Stimulated activated CD8-positive, alpha-beta memory T cell treated with anti-CD3 and anti-CD28 coated beads, Interleukin-12 subunit alpha, Interleukin-12 subunit beta, amount 100 ng/mL, for 1 hour (primary cell): Measurements from ENCODE around the gene HECTD4.

Source experiments
- DNase-seq: peaks from one replicate; pipeline ENCODE4 v3.0.0-alpha.2; 2020; ENCODE audit warnings: low read depth

HECTD4 gene

DNA sequence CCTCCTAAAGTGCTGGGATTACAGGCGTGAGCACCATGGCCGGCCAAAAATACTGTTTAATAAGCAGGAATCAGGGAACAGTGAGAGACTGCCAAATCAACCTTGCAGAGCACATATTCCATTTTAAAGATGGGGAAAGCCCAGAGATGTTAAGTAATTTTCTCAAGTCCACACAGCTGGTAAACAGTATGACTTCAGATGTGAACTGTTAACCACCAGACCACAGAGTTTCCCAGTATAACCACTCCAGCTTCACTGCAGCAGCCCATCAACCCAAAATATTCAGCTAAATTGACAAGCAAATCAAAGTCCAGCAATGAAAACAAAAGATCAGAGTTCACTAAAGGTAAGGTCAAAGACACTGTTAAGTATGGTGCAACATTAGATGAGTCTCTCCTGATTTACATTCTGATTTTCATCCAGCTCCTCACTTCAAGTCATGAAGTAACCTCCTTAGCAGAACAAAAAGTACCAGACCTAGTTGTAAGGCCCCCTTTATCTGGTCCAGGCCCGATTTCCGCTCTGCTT lies 174.8 kb downstream of the HECTD4 start:
- no peak for DNase-seq

DNA sequence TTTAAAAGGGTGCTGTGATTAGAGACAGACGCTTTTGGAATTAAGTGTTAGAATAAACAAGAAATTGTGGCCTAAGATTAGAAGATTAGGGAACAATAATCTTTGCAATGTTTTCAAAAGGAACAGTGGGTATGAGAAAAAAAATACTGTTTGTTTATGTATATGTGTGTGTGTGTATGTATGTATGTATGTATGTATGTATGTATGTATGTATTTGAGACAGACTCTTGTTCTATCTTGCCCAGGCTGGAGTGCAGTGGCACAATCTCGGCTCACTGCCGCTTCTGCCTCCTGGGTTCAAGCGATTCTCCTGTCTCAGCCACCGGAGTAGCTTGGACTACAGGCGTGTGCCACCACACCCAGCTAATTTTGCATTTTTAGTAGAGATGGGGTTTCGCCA lies 175.3 kb downstream of the HECTD4 start:
- no peak for DNase-seq

DNA sequence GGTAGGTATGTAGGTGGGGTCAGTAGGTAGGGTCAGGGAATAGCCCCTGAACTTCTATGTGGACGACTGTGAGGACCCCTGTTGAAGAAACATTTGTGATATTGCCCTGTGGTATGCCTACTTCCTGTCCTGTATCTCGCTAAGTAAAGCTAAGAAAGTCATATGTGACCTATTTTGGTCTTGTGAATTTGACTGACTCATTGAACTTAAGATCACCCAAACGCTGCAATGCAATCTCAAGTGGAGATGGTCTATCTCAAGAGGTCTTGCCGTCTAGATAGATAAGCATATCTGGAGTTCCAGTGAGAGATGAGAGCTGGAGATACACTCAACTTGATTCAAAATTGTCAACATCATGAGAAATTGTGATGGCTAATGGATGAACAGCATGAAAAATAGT lies 183.1 kb downstream of the HECTD4 start:
- no peak for DNase-seq

DNA sequence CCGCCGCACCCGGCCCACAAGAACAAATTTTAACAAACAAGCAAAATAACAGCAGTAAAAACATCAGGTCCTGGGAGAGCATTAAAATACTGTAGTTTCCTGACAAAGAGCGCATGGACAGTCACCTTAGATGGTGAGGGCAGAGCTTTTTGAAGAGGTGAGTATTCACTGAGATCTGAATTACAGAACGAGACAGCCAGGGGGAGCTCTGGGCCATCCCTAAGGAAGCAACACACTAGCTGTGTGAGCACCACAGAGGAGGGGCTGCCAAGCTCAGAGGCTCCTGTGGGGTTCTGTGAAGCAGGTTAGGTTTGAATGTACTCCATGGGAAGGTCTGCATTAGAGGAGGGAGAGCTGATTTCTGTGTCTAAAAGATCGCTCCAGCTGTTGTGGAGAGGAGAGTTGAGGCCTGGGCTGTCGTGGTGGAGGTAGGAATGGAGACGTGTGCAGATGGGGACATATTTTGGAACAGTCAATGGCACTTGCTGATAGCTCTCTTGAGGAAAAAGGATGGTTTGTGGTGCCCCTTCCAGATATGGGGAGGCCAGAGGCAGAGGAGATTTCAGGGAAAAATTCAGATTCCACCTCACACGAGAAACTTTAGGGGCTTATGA lies 184.0 kb downstream of the HECTD4 start:
- DNase-seq = peak; percentile 16

DNA sequence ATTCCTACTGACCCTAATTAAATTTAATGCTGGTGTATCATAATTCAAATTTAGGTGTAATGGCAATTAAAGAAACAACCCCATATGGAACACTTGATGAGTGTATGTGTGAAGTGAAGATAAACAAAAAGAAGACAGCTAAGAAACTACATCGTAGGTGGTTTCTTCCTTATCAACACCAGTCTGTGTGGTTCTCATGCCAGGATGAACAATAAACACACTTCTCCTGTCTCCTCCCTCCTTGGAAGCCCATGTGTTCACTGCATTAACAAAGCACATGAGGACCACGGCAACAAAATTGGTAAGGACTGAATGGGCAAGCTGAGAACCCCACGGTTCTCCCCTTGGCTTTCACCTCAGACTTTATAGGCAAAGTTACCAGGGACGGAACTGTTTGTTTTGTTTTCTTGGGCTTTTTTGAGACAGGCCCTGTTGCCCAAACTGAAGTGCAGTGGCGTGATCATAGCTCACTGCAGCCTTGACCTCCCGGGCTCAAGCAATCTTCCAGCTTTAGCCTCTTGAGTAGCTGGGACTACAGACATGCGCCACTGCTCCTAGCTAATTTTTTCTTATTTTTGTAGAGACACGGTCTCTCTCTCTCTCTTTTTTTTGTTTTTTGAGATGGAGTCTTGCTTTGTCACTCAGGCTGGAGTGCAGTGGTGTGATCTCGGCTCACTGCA lies 185.9 kb downstream of the HECTD4 start:
- no peak for DNase-seq

DNA sequence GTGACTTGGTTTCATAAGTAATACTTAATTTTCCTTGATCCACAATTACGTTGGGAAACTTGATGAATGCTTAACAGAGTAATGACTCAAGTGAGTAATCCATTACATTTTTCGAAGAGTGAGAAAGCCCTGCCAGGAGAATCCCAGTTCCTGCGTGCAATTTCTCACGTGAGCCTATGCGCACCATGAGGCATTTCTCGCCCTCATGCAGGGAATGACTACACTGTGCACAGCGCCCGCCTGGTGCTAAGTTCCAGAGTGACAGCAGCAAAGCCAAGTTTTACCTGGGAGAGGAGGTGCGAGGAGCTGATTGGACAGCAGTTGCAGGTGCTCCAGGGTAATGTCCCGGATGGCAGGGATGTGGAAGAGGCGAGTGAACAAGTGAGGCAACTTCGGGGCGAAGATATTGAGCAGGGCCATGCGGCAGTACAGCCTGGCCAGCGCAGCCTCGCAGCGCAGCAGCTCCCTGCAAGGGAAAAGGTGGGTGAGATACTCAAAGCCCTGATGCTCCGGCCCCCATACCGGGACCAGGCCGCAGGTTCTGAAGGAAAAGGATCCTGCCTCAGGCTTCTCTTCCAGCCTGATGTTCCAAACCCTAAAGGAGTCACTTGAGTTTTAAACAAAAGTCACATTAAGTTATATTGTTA lies 187.5 kb downstream of the HECTD4 start:
- no peak for DNase-seq

DNA sequence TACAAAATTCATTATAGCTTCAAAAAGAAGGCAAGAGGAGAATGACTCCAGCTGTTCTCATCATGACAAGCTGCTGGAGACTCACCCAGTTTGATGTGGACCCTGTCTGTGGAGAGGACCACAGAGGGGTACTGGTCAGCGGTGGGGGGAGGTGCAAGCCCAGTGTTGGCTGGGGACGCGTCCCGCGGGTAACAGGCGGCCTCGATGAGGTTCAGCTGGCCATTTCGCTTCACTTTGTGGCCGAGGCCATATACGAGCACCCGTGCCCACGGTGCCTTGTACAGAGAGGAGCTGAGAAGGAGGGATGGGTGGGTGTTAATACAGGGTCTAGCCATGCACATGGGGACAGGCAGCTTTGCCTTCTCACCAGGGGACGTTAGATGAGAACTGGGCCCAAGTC lies 189.8 kb downstream of the HECTD4 start:
- no peak for DNase-seq

DNA sequence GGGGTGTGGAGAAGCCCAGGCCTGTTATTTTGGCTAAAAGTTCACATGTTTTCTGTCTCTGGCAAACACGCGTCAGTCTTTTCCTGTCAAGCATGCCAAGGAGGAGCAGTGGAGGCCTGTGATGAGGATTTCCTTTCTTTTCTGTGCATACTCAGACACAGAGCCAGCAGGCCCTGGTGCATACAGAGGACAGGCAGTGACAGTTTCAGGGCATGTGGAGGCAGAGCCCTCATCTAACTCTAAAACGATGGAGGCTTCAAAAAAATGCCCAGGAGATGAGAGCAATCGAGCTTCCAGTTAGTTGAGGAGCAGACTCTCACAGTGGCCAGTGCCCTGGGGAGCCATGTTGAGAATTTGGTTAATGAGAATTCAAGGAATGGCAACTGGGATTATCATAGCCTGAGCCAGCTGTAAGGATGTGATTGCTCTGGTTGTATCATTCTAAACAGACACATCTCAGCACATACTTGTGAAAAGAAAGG lies 190.3 kb downstream of the HECTD4 start:
- DNase-seq = no peak

DNA sequence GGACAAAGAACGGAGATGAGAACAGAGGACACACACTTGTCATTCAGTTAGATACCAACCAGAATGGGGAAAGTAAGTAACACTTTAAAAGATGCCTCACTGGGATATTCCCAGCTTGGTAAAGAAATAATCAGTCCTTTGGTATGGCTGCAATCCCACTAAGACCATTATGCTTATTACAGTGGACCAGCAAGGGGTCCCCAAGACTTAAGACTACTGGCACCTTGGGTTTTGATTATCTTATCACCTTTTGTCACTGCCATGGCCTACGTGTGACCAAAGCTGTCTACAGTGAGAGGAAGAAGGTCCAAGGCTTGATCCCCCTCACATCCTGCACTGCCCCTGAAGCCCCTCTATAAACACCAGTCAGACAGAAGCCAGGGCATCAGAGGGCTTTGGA lies 191.0 kb downstream of the HECTD4 start:
- DNase-seq = no peak

DNA sequence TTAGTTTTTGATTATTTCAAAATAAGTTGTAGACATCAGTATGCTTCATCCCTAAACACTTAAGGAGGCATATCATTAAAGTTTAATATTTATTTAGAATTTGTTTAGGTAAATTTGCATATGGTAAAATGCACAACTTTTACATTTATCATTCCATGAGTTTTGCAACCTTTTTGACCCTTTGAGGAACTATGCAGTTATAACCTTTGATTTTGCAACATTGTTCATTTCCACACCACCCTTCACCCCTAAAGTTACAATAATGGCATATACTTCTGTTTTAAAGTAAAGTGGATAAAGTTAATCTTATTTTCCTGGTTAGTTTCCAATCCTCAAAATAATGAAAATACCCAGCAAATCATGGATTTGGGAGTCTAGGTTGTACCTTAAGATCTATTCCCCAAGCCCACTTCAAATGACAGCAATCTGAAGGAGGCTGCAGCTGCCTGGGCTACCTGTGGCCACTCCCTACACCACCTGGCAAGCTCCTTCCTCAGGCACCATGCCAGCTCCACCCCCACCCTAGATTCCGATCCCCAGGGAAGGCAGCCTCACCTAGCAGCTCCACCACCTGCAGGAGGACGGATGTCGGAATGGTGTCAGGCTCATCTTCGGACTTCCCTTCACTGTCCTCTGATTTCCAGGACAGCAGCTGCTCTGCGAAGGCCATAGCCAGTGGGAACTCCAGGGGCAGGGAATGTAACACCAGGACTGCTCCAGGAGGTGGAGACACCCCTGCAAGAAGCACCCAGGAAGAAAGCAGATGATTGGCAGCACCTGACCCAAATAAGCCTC lies 191.8 kb downstream of the HECTD4 start:
- DNase-seq = no peak

DNA sequence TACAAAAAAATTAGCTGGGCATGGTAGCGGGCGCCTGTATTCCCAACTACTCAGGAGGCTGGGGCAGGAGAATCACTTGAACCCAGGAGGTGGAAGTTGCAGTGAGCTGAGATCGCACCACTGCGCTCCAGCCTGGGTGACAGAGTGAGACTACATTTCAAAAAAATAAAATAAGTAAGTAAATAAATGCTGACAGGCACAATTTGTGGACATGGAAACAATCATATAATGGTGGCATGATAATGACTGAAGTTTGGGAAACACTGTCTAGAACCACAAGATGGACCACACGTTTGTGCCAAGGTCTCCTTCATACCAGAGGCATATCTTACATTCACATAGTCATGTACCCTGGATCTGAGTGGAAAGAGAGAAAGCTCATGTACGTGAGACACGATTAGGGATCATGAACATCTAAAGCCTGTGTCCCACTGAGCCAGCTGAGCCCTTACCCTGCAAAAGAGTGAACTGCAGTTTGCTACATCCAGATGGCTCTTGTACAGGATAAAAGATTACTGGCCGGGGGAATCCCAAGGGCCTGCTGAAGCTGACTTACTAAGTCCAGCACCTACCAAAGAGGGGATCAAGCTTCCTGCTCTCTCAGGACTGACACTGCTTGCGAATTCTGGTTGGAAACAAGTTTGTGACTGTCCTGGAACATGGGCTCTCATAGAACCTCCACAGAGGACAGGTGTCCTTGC lies 194.0 kb downstream of the HECTD4 start:
- DNase-seq = no peak

DNA sequence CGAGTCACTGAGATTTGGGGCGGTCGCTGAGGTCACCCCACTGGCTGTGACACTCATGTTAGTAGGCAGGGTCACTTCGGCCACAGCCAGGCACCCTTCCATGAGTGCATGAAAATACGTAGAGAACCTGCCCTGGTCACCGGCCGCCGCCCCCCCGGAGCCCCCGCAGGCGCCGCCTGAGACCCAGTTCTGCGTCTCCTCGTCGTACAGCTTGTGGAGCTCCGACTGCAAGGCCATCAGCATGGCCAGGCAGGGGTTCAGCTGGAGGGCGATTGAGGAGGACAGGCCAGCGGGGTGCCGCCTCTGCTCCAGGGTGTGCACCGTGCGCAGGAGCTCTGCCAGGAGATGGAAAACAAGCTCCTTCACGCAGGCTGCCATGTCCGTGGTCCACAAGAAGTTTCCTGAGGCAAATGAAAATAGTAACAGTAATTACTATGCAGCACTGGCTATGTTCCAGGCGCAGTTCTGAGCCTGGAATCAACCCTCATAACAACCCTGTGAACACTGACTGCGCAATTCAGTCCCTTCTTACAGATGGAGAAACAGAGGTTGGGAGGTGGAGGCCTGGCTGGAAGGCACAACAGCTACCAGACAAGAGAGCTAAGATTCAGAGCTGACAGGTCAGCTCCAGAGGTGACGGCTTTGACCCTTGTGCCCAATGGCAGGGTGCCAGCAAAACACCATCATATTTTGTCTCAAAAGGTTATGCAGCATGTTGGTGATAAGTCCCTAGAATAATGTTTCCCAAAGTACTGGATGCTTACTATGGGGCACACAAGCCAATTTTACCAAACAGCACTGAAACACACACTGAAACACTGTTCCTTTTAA lies 196.9 kb downstream of the HECTD4 start:
- DNase-seq = no peak

DNA sequence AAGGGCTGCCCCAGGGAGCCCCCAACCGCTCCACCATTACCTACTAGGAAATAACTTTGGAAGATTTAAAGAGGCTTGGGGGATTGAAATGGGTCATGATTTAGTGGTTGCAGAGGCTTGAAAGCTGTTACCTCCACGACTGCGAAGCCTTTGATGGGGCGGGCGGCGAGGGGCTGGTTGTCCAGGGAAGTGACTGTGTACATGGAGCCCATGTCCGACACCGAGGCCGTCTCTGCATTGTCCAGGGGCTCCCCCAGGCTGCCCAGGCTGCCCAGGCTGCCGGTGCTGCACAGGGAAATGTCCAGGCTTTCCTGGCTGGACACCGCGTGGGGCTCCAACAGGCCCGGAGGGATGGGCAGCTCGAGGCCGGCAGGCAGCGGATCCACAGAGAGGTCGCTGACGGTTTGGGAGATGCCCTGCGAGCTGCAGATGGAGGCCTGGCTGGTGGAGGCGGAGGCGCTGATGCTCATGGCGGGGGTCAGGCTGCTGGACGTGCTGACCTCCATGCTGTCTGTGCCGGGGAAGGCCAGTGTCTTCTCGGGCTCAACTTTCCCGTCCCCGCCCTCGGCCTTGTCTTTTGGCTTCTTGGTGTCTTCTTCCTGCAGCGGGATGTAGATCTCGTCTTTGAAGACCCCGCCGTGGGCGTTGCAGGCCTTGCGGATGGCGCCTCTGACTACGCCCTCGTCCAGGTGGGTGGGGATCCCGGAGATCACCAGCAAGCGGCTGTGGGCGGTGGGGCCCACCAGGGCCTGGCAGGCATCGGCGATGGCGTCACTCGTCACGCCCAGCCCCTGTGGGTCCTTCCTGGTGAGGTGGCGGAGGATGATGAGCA lies 198.0 kb downstream of the HECTD4 start:
- no peak for DNase-seq

DNA sequence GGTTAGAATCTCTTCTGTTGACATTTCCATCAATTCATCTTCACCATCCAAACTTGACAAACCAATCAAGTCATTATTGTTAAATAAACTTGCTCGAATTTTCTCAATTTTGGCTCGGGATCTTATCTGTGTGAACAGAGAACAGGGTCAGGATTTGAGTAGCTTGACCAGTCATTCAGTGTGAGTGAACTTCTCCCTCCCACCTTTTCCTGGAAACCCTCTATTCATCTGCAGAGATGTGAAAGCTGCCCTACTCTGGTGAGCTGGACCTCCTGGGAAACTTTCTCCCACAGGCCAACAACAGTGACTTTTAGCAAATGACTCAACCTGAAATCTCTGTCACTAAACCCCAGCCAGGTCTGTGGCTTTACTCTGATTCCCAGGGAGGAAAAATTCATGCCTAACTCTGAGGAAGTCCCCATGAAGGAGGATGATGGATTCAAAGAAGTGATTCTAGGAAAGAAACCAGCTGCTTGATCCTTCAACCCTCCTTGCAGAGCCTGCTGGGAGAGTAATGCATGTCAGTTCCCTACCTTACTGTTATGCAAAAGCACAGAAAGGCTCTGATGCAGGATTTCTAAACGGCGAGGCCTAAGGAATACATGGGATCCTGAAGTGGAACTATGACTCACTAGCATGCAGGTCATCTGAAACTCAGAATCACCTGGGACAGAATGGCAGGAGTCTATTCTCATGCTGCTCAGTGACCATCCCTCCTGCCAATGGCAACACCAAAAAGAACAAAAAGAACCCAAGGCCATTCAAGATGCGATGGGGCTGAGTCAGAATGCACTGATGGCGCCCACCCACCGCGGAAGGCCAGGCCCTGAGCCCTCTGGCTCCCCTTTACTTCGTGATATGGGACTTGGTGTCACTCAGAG lies 198.8 kb downstream of the HECTD4 start:
- DNase-seq = no peak

DNA sequence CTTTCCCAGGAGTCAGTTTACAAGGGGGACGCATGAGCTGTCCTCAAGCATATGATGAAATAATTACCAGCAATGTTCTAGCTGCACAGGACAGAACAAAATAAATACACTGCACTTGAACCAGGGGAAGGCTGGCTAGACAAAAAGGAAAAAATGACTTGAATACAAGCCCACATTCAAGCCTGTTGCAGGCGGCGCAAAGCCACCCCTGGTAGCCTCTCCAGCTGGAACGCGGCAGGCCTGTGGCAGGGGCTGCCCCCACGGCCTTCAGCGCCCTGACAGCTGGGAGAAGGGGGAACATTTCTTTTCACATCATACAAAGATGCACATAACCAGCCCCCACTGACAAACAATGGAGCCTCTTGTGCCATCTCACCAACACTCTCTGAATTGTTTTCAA lies 199.7 kb downstream of the HECTD4 start:
- no peak for DNase-seq

DNA sequence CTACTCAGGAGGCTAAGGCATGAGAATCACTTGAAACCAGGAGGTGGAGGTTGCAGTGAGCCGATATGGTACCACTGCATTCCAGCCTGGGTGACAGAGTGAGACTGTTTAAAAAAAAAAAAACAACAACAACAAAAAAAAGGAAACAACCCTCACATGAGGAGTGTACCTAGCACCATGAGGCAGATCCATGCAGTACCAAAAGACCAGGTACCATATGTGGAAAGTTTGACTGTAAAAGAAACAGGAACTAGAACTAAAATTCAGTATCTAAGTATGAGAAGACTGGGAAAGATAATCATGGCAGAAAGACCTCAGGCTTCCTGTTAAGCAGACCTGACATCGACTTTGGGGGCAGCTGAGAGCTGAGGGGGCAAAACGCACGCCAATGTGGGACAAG lies 201.8 kb downstream of the HECTD4 start:
- DNase-seq = no peak

DNA sequence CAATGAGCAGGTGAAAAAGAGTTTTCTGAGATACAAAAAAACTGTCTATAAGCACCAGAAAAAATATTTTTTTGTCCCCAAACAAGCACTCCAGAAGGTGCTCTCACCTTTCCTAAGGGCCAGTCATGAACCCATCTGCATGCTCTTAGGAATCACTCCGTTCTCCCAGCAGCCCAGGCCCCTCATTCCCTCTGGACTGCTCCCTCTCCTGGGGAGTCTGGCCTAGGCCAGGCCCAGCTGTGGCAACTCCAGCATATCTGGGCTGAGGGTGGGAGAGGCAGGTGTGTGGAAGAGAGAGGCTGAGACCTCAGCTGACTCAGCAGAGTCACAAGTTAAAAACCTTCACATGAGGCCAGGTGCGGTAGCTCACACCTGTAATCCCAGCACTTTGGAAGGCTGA lies 202.3 kb downstream of the HECTD4 start:
- DNase-seq = no peak

DNA sequence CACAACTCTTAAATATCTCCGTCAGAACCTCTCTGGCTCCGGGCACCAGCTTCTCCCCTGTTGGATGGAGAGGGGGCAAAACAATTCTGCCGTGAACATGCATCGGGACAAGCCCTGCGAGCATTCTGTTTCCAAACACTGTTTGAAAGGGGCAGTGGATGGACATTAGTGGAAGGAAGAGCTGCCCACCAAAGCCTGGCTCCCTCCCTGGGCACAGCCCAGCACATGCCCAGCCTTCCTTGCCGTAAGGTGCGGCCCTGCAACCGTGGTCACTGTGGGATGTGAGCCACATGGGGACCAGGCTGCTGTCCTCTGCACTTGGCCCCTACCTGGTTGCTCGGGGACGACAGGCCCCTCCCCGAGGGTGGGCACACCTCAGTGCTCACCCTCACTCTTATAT lies 202.9 kb downstream of the HECTD4 start:
- no peak for DNase-seq

DNA sequence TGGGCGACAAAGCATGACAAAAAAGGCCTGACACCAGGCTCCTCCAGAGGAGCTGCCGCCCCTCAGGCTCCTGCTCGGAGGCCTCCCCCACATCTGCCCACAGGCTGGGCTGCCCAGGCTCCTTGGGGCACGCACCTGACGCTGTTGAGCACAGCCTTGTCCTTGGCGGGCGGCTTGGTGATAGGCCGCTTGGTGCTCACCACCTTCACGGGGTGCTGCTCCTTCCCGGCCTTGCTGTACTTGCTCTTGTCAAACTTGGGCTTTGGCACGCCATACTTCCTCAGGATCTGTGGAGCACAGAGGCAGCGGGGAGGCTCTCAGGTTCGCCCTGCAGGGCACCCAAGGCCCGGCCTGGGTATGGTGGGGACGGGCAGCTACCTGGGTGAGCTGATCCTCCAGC lies 203.4 kb downstream of the HECTD4 start:
- DNase-seq = no peak
